Pancreas (tissue), 10 donors: ENCODE measurements around the gene AOPEP. TPM values are rescaled to one million over a fixed set of nuclear protein-coding genes. Genes with fewer than 3 reads are reported as not detected.

Experiments used
- ATAC-seq, 4 donors: fragments of 200-7000 bp; cut with Tn5 transposase; one replicate each; pipeline versions ENCODE4 v1.8.0 to v1.9.1; 2020; ENCODE audit warnings: mild to moderate bottlenecking in 4 of 4, moderate library complexity in 4 of 4
- DNase-seq, 6 donors: peaks; one replicate each; pipeline ENCODE4 v3.0.0-alpha.2; 2020
- FAIRE-seq: peaks from 2 replicates; lab custom pipeline; 2012; peaks lifted over from hg19 to GRCh38; lab: Jason Lieb, UNC
- H3K27ac ChIP-seq, 4 donors: fragments of 200-600 bp; sonication (generic); 1 replicate in 3 of 4; 2 replicates in 1 of 4; pipeline versions ENCODE4 v1.5.0 to v1.8.0; 2020
- H3K27me3 ChIP-seq, 4 donors: fragments of 200-600 bp; one replicate each; pipeline ENCODE4 v1.8.0; 2021
- H3K36me3 ChIP-seq, 3 donors: fragments of 200-600 bp; sonication (generic) in 1 of 3; one replicate each; pipeline versions ENCODE4 v1.5.0 to v1.8.0; 2020 to 2021
- H3K4me1 ChIP-seq, 3 donors: fragments of 200-600 bp; one replicate each; pipeline ENCODE4 v1.8.0; 2021
- H3K4me3 ChIP-seq, 4 donors: fragments of 200-600 bp; sonication (generic) in 2 of 4; one replicate each; pipeline versions ENCODE4 v1.5.0 to v1.8.0; 2020 to 2021
- H3K9me3 ChIP-seq, 4 donors: fragments of 200-600 bp; one replicate each; pipeline ENCODE4 v1.8.0; 2021
- WGBS, 2 donors: extraction: QIAGEN DNeasy Blood & Tissue Kit; methylation state at CpG; one replicate each; pipeline ENCODE4 v1.1.7; 2013; 5-methylcytosine and 5-hydroxymethylcytosine counted together
- intact Hi-C, 3 donors: fragments of 100-400 bp; cut with DNase I; formaldehyde crosslinking; loops; one replicate each; pipeline versions ENCODE4 v1.11.1 to v1.14.2; 2022
- polyA plus RNA-seq, 2 donors: library from polyadenylated mRNA; stranded (reverse); fragments of 200-250 nt; gene quantifications; one replicate each; pipeline ENCODE4 v1.2.3, GENCODE V29; 2013
- total RNA-seq, 6 donors: library from RNA; stranded (reverse); fragmentation: NEBNext Ultra II Directional in 4 of 6; extraction: Animal tissue kit (Norgen Biotek cat#: 25700) in 4 of 6; gene quantifications; one replicate each; pipeline versions ENCODE4 v1.2.1 to v1.2.4, GENCODE V29; 2021 to 2023
- TF ChIP-seq, protein P1 (sequence below), 4 donors: fragments of 200-600 bp; sonication (generic) in 3 of 4; IDR thresholded peaks; one replicate each; pipeline versions ENCODE4 v1.5.0 to v1.8.0; 2021; ENCODE audit warnings: antibody characterized with exemption in 4 of 4
- donor health status: healthy with polysubstance abuse.
- donor health status: DM: no; HTN: no; CAD: no; lungs with moderate emphysema.
- donor health status: DM: no; HTN: no; CAD: no.
- donor health status: control.
- donor health status: control.
- donor health status: Bipolar disorder and iron deficiency.
- donor health status: DM: yes; HTN: yes; CAD: no.
- donor health status: DM: no; HTN: no; CAD: no.
- donor health status: DM: no; HTN: no; CAD: no.
- donor health status: DM: yes; HTN: yes; CAD: no.

Gene AOPEP
- total and polyA plus RNA-seq, 8 donors: 50.5 to 140 (median 76.7) TPM

- Histone ChIP-seq H3K36me3 (peaks cover 0 to 10% (median 0%) of the 10 kb centered on the region in 3 donors), H3K4me1 (peaks cover 61 to 86% (median 68%) of the 10 kb centered on the region in 3 donors), H3K4me3 (peak overlapping the region in 2 of 4 donors; percentile 16 to 19), H3K27ac (peak overlapping the region; percentile 18 to 75 (median 44)), H3K27me3 (no peaks in the 10 kb centered on the region), H3K9me3 (no peaks in the 10 kb centered on the region)
- peak in 1 of 6 donors; percentile 39 for DNase-seq
- ATAC-seq: peak; percentile 30 to 58 (median 40)
- WGBS, 2 donors: 27 to 32% methylated on average over 15 of the region's 15 CpGs
- intact Hi-C loops: no loop called here
- no peak for FAIRE-seq
- TF ChIP-seq, protein P1, sequence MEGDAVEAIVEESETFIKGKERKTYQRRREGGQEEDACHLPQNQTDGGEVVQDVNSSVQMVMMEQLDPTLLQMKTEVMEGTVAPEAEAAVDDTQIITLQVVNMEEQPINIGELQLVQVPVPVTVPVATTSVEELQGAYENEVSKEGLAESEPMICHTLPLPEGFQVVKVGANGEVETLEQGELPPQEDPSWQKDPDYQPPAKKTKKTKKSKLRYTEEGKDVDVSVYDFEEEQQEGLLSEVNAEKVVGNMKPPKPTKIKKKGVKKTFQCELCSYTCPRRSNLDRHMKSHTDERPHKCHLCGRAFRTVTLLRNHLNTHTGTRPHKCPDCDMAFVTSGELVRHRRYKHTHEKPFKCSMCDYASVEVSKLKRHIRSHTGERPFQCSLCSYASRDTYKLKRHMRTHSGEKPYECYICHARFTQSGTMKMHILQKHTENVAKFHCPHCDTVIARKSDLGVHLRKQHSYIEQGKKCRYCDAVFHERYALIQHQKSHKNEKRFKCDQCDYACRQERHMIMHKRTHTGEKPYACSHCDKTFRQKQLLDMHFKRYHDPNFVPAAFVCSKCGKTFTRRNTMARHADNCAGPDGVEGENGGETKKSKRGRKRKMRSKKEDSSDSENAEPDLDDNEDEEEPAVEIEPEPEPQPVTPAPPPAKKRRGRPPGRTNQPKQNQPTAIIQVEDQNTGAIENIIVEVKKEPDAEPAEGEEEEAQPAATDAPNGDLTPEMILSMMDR (IDR thresholded peaks at IDR 0.05): no peak
These were observed 329.5 kb downstream of the AOPEP start for GRCh38 chr9:95055851-95056551.

GRCh38 chr9:95057101-95057500 is 330.6 kb downstream of the AOPEP start:
- DNase-seq (no peak), ATAC-seq (peak; percentile 15 to 38 (median 26)), FAIRE-seq (no peak)
- TF ChIP-seq, protein P1 (IDR thresholded peaks at IDR 0.05): no peak
- Histone ChIP-seq H3K27me3 (no peaks in the 10 kb centered on the region), H3K27ac (peak overlapping the region in 3 of 4 donors; percentile 8 to 75 (median 70)), H3K36me3 (peaks cover 0 to 21% (median 0%) of the 10 kb centered on the region in 3 donors), H3K4me3 (peak overlapping the region in 2 of 4 donors; percentile 6 to 9), H3K4me1 (peaks cover 68 to 86% (median 69%) of the 10 kb centered on the region in 3 donors), H3K9me3 (no peaks in the 10 kb centered on the region)
- intact Hi-C loops: no loop called here
- 17 to 25% methylated on average over 10 of the region's 10 CpGs for WGBS, 2 donors

DNA sequence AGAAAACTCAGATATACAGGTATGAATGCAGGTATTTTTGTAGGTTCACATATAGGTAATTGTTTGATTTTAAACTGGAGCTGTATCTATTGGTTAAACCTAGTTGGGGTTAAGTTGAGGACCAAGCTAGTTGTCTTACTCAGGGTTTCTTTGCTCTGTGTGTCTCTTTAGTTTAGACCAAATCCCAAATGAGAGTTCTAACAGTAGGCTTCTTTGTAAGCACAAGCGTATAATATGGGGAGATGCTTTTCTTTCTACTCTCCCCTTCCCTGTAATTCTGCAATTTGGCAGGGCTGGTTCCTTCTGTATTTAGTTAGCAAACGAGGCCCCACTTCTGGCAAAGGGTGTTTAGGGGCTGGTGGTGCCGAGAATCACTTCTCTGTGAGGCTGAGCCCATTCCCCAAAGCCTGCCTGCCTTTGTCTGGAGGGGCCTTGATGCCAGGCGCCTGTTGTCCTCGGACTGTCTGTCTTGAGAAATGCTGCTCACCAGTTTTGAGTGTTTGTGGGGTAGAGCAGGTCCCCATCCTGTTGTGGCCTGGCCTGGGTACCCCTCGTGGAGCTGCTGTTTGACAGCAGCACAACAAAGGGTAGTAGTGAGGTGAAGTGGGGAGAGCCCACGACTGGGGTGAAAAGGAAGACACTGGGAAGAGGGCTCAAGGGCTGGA is 331.8 kb downstream of the AOPEP start:
- WGBS, 2 donors: 42 to 52% methylated on average over 7 of the region's 7 CpGs

GRCh38 chr9:95058795-95059386 is 332.4 kb downstream of the AOPEP start:
- H3K36me3 ChIP-seq: peaks cover 0 to 33% (median 10%) of the 10 kb centered on the region in 3 donors
- intact Hi-C loops: no loop called here
- no peaks in the 10 kb centered on the region for H3K27me3 ChIP-seq
- peak overlapping the region in 3 of 4 donors; percentile 9 to 70 (median 59) for H3K27ac ChIP-seq
- DNase-seq: no peak
- peaks cover 63 to 84% (median 78%) of the 10 kb centered on the region in 3 donors for H3K4me1 ChIP-seq
- TF ChIP-seq, protein P1 (IDR thresholded peaks at IDR 0.05): no peak
- peak in 1 of 4 donors; percentile 6 for ATAC-seq
- no peak overlapping the region for H3K4me3 ChIP-seq
- FAIRE-seq: no peak
- 52 to 65% methylated on average over 7 of the region's 7 CpGs for WGBS, 2 donors
- H3K9me3 ChIP-seq: no peaks in the 10 kb centered on the region

More for the DNA sequence above, 331.8 kb downstream of the AOPEP start:
- no peaks in the 10 kb centered on the region for H3K9me3 ChIP-seq
- no peak for DNase-seq
- H3K4me3 ChIP-seq: peak overlapping the region in 1 of 4 donors; percentile 6
- FAIRE-seq: no peak
- no peaks in the 10 kb centered on the region for H3K27me3 ChIP-seq
- peaks cover 0 to 32% (median 6%) of the 10 kb centered on the region in 3 donors for H3K36me3 ChIP-seq
- TF ChIP-seq, protein P1 (IDR thresholded peaks at IDR 0.05): no peak
- intact Hi-C loops: no loop called here
- no peak for ATAC-seq
- H3K27ac ChIP-seq: peak overlapping the region in 3 of 4 donors; percentile 9 to 70 (median 59)
- H3K4me1 ChIP-seq: peaks cover 59 to 84% (median 78%) of the 10 kb centered on the region in 3 donors
